Measurements from ENCODE around the gene ZNRD2.

- no peak for TF ChIP-seq POLR2A (IDR thresholded peaks at IDR 0.05)
- TF ChIP-seq CTCF (IDR thresholded peaks at IDR 0.05), result no peak
These were observed 9.0 kb downstream of the ZNRD2 start for GRCh38 chr11:65579291-65579690.
